ELF-1 (cell line): ENCODE results near the gene SYNGR4.

Experiments
- DNase-seq: peaks from one replicate; pipeline ENCODE4 v3.0.0-alpha.2; 2016; ENCODE audit warnings: low read depth, low spot score

SYNGR4 gene

DNA sequence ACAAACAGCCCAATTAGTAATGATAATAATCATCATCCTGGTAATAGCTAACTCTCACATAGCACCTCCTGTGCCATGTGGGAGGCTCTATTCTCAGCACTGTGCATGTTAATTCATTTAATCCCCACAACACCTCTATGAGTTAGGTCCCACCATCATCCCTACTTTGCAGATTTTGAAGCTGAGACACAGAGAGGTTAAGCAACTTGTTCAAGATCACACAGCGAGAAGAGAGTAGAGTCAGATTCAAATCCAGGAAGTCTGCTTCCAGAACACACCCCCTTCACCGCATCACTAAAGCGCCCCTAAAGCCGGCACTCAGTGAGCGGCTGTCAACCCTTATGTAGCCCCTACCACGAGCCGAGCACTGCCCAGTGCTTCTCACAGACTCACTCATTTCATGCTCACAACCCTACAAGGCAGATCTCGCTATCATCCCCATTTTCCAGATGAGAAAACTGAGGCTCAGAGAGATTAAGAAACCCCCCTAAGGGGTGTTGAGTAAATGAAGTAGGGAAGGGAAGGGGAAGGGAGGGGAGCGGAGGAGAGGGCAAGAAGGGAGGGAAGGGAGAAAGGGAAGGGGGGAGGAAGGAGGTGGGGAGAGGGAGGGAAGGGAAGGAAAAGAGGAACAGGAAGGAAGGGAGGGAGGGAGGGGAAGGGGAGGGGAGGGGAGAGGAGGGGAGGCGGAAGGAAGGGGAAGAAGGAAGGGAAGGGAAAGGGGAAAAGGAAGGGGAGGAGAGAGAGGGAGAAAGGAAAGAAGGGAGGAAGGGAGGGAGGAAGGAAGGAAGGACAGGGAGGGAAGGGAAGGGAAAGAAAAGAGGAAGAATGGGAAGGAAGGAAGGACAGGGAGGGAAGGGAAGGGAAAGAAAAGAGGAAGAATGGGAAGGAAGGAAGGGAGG is 22.4 kb upstream of the SYNGR4 start:
- DNase-seq, result no peak

DNA sequence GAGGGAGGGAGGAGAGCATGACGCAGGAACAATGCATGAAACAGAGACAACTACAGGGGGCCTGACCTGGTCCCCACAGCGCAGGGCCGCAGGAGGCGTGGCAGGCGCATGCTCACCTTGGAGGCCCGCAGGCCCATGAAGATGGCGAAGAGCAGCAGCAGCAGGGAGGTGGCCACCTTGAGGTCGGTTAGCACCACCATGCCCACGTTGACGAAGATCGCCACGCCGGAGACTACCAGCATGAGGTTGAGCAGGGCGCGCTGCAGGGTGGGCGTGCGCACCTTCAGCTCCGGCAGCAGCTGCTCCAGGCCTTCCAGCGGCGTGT is 21.8 kb upstream of the SYNGR4 start:
- no peak for DNase-seq

DNA sequence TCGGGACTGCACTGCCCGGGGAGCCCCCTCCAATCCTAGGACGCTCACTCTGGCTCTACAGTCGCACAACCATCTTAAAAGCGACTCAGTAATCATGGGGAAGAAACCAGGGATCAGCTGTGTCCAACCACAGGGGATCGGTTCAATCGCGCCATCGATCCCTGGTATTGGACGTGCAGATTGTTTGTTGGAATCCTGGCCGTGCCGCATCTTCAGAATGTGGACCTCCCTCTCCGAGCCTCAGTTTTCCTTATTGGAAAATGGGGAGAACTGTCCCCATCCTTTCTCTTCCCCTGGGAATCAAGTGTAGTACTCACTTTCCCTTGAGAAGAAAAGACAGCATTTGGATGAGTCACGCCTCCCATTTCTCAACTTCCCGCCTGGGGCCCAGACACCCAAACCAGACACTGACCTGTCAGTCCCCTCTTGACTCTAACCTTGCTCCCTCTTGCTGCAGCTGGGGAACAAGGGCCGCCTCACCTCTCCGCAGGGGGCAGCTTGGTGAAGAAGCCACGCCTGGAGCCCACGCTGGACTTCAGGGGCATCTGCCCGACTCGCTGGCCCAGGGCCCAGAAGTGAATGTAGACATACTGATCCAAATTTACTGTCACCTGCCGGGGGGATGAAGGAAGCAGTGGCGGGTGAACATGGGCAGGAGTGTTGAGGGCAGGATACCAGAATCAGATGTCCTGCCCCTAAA is 21.2 kb upstream of the SYNGR4 start:
- DNase-seq, result no peak

DNA sequence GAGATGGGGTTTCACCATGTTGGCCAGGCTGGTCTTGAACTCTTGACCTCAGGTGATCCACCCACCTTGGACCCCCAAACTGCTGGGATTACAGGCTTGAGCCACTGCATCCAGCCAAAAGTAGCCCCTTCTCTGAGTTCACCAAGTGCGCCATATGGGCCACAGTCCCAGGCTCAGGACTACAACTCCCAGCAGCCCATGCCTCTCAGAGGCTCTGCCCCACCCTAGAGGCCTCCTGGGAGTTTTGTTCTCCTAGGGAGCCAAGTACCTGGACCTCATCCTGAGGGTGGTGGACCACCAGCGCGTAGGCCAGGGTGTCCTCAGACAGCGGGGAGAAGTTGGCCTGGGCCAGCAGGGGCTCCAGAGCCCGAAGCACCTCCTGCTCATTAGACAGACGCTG is 19.3 kb upstream of the SYNGR4 start:
- no peak for DNase-seq

DNA sequence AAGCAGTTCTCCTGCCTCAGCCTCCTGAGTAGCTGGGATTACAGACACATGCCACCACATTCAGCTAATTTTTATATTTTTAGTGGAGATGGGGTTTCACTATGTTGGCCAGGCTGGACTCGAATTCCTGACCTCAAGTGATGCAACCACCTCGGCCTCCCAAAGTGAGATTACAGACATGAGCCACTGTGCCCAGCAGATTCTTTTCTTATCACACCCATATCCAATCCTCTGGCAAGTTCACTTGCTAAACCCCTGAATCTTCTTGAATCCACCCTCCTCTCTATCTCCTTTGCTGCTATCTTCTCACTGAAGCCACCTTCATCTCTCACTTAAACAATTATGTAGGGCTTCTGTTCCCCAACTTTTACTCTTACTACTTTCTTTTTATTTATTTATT is 18.0 kb upstream of the SYNGR4 start:
- no peak for DNase-seq

DNA sequence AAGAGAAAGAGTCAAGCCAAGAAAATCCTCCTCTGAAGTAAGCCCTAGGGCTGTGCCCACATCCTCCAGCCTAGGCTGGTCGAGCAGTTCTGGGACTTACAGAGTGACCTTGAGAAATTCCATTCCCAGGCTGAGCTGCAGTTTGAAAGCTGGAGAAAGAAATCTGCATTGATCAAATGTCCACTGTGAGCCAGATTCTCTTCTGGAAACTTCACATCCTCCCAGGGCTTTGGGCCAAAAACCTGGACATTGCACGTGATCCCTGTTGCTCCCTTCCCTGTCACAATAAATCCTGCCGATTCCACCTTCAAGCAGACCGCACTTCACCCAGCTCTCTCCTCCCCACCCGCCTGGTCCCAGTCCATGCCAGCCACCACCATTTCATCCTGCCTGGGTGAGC is 16.1 kb upstream of the SYNGR4 start:
- DNase-seq, result no peak

DNA sequence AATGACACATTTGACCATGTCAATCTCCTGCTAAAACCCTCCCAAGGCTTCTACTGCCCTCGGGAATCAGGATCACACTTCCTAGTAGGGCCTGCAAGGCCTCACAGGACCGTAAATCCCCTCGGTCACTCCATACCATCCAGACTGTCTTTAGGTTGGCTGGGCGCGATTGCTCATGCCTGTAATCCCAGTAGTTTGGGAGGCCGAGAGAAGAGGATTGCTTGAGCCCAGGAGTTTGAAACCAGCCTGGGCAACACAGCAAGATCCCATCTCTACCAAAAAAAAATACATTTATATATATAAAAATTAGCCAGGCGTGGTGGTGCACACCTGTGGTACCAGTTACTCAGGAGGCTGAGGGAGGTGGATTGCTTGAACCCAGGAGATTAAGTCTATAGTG is 15.4 kb upstream of the SYNGR4 start:
- no peak for DNase-seq

DNA sequence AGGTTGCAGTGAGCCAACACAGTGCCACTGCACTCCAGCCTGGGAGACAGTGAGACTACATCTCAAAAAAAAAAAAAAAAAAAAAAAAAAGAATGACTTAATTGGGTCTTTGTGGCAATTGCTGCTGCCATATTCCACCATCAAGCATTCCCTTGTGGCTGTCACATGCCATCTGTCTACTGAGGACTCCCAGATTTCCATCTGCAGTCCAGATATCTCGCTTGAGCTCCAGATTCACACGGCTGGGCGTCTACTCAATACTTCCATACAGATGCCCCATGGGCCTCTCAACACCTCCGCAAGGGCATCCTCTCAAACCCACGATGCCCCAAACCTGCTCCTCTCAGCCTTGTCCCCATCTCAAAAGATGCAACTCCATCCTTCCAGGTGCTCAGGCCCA is 13.3 kb upstream of the SYNGR4 start:
- DNase-seq, result no peak

DNA sequence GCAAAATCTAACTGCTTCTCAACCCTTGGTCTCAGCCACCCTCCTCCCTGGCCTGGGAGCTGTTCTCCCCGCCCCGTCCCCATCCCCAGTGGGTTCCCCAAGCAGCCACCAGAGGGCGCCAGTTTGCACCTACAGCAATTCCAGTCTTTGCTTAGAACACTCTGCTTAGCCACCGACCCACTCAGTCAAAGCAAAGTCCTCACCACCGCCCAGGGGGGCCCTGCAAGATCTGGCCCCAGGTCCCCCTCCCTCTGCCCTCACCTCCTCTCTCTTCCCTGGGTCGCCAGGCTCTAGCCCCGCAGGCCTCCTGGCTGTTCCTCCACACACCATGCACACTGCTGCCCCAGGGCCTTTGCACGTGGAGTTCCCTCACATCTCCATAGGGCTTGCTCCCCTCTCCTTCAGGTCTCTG is 12.8 kb upstream of the SYNGR4 start:
- DNase-seq, result peak; percentile 85

DNA sequence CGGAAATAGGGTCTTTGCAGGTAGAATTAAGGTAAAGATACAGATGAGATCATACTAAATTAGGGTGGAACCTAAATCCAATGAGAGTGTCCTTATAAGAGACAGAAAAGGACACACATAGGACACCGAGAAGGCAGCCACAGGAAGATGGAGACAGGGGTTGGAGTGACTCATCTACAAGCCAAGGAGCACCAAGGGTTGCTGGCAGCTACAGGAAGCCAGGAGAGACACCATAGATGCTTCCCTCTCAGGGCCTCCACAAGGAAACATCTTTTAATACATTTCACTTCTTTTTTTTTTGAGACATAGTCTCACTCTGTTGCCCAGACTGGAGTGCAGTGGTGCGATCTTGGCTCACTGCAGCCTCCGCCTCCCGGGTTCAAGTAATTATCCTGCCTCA is 10.5 kb upstream of the SYNGR4 start:
- DNase-seq, result no peak

DNA sequence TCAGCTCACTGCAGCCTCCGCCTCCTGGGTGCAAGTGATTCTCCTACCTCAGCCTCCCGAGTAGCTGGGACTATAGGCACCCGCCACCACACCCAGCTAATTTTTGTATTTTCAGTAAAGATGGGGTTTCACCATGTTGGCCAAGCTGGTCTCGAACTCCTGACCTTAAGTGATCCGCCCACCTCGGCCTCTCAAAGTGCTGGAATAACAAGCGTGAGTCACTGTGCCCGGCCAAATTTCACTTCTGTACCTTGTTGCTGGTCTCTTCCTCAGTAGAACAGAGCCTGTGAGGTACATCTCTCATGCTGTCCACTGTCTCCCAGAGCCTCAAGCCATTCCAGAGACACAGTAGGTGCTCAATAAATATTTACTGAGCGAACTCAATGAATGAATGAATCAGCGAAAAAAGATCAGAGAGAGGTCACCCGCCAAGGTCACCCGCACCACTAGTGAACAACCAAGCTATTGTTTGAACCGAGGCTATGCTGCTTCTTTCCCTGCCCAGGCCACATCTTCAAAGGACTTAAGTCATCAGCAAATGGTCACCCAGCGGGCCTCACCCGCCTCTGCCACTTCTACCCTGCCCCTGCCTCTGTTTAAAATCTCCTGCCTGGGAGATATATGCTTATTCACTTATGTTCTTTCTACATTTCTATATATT is 9.7 kb upstream of the SYNGR4 start:
- peak; percentile 84 for DNase-seq

DNA sequence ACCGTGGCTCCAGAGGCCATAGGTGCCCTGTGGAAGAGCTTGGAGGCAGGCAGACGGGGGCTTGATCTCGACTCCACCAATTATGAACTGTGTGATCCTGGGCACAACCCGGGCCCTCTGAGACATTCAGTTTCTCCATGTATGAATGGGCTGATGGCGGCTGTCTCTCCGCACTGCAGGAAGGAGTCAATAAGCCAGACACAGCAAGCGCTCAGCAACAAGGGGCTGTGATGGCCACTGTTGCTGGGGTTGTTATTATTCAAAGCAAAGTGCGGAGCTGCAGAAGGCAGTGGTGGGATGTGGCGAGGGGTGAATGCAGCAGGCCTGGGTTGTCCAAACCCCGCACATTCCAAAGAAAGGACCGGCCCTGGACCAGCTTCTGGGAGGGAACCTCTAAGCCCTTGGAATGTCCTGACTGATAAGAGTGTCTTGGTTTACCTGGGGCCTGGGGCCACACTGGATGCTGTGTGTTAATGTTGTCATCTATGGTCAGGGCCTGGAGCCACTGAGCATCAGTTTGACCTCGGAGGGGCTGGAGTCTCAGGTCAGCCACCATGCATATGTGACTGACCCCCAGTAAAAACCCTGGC is 8.7 kb upstream of the SYNGR4 start:
- DNase-seq, result peak; percentile 90

DNA sequence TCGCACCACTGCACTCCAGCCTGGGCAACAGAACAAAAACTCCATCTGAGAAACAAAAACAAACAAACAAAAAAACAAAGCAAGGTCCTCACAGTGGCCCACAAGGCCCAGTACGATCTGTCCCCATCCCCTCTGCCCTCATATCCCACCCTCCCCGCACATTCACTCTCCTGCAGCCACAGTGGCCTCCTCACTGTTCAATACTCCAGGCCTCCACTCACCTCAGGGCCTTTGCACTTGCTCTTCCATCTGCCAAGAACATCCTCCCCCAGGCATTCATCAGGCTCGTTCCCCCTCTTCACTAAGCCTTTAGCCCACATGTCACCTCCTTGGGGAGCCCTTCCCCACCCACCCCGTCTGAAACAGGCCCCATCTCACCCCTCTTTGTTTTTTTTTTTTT is 5.0 kb upstream of the SYNGR4 start:
- no peak for DNase-seq

DNA sequence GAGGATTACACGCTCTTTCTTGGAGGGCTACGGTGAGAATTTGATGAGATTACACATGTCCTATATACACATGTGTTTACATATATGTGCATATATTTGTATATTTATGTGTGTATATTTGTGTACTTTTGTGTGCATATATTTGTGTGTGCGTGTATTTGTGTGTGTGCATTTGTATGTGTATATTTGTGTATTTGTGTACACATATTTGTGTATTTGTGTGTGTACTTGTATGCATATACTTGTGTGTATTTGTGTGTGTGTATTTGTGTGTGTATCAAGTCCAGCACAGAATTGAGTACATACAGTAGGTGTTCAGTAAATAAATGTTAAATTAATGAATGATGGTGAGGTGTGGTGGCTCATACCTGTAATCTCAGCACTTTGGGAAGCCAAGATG is 2.3 kb upstream of the SYNGR4 start:
- no peak for DNase-seq

DNA sequence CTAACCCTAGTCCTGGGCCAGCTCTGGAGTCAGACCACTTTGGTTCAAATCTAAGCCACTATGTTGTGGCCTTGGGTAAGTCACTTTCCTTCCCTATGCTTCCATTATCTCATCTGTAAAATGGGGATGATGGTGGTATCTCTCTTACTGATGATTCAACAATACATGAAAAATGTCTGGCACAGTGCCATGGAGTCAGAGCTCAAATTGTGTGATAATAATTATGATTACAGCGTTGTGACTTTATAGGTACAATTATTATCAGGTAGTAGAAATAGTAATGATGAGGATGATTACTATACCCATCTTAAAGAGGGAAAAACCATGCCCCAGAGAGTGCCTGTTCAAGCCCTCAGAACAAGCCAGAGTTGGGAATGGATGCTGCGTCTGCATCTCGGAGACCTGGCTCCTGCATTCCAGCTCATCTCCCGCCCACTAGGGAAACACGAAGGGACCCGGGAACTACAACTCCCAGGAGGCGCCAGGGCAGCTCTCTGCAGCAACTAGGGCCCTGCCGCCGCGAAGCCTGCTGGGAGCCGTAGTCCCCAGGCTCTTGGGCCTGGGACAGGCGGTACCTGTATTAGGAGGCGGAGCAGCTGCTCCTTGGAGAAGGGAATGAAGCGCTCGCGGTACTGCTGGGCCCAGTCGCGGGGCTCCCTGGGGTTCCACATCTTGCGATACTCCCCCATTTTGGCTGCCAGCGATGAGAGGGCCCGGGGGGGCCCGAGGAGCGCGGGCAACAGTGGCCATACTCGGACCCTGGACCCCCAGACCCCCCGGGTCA is 1.3 kb upstream of the SYNGR4 start:
- peak; percentile 97 for DNase-seq

DNA sequence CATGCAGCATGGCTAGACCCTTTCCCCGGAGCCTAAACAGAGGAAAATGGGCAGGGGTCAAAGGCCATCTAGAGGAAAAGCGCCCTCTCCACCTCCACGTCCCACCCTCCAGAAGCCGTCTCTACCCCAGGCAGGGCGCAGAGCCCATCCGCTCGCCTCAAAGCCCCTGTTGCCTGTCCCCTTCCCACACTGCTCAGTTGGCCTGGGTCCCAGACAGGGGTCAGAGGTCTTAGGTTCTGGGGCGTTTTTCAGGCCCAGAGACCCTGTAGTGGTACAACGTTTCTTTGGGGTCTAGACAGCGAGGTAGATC is 712 bp upstream of the SYNGR4 start:
- no peak for DNase-seq

DNA sequence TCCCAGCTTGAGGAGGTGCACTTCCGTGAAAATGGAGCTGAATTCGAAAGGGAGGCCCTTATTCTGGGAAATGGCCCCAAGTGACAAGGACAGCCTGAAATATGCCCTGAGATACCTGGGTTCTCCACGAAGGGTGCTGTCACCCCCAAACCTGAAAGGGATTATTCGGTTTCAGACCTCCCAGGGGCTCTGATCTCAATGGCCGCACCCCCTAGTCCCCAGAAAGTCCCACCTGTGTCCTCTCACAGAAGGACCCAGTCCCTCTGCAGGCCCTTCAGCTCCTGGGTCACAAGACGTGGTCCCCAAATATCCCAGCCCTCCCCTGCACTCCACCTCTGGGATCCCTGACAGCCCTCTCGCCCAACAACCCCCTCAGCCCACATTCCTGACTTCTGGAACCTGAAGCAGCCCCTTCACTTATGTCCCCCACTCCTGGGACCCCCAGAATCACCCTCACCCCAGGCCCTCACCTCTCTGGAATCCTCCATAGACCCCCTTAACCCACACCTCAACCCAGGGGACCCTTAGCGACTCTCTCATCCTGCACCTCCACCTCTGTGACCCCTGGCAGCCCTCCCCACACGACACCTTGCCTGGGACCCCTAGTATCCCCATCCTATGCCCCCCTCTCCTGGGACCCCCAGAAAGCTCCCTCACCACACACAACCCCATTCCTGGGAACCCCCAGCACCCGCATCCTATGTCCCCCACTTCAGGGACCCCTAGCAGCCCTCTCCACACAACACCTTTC is 606 bp downstream of the SYNGR4 start:
- DNase-seq, result no peak

DNA sequence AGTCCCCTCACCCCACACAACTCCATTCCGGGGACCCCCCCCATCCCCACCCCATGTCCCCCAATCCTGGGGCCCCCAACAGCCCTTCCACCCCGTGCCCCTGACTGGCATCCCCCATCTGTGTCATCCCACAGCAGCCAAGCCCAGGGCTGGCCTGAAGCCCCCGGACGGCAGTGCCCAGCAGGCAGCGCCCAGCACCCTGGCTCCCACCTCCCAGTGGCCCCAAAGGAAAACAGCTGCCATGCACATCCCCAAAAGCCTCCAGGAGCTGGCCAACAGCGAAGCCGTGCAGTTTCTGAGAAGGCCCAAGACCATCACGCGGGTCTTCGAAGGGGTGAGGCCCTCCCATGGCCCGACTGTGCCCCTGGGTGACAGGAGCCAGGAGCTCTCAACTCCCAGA is 1.4 kb downstream of the SYNGR4 start:
- no peak for DNase-seq

DNA sequence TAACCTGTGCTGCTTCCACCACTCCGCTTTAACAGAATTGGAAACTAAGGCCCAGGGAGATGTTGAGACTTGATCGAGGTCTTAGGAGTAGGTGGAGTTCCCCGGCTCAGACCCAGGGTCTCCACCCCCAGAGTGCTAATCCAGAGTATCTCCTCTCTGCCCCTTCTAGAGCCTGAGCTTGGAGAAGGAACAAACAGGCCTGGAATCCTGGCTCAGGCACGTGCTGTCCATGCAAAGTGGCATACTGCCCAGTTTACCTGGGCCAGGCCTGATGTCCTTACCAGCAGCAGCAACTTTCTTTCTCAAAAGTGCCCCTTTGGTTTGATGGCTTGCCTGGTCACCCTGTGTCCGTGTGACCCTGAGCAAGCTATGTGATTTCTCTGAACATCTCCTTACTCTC is 3.7 kb downstream of the SYNGR4 start:
- no peak for DNase-seq

DNA sequence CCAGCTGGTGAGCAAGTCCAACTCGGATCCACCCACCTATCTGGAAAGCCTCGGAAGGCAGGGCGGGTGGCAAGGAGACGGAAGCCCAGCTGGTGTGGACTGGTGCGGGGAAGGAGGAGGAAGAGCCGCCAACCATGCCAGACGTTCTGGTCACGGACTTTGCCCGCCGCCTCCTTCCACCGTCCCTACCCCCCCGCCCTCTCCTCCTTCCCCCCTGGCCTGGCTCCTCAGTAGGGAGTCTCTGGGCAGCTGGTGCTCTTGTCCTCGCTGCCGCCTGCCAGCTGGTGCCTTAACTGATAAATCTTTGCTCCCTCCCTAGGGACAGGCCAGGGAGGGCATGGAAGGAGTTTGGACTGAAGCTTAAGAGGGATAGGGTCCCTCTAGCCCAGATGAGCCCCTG is 4.8 kb downstream of the SYNGR4 start:
- no peak for DNase-seq

DNA sequence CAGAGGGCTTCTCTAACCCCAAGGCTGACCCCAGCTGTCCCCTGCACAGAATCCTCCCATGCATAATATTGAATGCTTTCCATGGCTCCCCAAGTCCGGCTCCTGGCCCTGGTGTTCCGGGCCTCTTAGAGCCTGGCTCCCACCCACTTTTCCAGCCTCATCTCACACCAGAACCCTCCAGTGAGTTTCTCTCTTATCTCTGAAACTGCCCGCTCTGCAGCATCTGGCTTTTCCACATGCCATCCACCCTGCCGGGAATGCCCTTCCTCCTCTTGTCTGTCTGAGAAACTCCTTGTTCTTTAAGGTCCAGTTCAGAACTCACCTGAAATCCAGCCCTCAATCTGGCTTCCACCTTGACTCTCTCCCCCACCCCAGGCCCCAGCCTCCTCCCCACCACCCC is 6.8 kb downstream of the SYNGR4 start:
- DNase-seq, result peak; percentile 43
